ENCODE data around the gene IL12RB2.

DNA sequence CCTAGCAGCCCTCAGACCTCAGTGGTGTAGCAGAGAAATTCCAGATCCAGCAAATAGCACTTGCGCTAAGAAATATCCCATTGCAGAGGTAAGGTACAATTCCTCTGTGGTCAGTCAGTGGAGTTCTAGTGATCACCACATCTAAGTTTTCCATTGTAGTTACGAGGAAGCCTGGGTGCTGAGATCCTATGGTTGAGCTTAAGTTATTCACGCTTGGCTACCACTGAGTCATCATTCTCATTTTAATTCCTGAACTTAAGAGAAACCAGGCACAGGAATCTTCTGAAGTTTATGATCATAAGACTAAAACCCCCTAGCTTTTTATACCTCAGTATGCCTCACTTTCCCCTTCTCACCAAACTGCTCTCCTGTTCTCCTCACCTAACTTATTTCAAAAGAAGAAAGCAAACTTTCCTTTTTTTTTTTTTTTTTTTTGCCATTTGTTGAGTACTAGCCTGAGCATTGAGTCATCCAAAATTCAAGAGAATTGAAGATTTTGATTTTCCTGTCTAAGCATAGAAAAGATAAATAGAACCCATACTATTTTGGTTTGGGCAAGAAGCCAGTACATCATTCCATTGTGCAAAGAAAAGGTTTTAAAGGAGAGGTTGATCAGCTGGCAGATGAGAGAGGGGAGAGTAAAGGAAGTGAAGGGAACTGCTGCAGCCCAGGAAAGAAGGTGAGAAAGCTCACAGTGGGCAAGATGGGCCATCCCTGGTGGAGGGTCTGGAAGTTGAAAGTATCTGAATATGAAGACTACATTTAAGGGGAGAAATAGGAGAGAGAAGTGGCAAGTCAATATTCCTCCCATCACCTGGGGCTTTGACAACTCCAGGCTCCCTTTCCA lies 82.6 kb downstream of the IL12RB2 start:
- TF ChIP-seq, protein P1, sequence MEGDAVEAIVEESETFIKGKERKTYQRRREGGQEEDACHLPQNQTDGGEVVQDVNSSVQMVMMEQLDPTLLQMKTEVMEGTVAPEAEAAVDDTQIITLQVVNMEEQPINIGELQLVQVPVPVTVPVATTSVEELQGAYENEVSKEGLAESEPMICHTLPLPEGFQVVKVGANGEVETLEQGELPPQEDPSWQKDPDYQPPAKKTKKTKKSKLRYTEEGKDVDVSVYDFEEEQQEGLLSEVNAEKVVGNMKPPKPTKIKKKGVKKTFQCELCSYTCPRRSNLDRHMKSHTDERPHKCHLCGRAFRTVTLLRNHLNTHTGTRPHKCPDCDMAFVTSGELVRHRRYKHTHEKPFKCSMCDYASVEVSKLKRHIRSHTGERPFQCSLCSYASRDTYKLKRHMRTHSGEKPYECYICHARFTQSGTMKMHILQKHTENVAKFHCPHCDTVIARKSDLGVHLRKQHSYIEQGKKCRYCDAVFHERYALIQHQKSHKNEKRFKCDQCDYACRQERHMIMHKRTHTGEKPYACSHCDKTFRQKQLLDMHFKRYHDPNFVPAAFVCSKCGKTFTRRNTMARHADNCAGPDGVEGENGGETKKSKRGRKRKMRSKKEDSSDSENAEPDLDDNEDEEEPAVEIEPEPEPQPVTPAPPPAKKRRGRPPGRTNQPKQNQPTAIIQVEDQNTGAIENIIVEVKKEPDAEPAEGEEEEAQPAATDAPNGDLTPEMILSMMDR (IDR thresholded peaks at IDR 0.05): no peak
- TF ChIP-seq ZFX (IDR thresholded peaks at IDR 0.05; ENCODE audit: borderline replicate concordance): no peak
